Measurements from ENCODE around the gene OR8J3.

- no peak for TF ChIP-seq CTCF (IDR thresholded peaks at IDR 0.05)
- no peak for TF ChIP-seq EP300 (IDR thresholded peaks at IDR 0.05)
- TF ChIP-seq POLR2A (IDR thresholded peaks at IDR 0.05), result no peak
Observed at GRCh38 chr11:56103210-56103737, 36.7 kb downstream of the OR8J3 start, which contains the start of gene OR8H2.
